ENCODE results near the gene PAN3.

DNA sequence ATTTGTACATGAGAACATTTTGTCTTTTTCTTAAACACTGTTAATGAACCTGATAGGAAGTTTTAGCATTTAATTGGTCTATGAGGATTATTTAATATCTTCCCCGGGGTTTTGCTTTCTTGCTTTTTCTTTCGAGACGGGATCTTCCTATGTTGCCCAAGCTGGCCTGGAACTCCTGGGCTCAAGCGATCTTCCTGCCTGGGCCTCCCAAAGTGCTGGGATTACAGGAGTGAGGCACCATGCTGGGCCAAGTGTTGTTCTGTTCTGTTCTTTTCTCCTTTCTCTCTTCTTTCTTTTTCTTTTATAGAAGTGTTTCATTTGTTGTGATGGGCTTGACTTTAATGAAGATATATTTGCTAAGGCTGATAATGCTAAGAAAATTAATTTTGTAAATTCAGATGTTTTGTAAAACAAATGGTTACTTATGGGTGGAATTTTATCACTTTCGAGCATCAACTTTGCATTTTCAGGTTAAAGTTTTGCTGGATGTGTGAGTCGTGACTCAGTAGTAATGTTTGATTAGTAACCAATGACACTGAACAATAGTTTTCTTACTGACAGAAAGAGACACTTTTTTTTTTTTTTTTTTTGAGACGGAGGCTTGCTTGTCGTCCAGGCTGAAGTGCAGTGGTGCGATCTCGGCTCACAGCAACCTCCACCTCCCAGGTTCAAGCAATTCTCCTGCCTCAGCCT lies 2.2 kb downstream of the PAN3 start:
- TF ChIP-seq, protein P1, sequence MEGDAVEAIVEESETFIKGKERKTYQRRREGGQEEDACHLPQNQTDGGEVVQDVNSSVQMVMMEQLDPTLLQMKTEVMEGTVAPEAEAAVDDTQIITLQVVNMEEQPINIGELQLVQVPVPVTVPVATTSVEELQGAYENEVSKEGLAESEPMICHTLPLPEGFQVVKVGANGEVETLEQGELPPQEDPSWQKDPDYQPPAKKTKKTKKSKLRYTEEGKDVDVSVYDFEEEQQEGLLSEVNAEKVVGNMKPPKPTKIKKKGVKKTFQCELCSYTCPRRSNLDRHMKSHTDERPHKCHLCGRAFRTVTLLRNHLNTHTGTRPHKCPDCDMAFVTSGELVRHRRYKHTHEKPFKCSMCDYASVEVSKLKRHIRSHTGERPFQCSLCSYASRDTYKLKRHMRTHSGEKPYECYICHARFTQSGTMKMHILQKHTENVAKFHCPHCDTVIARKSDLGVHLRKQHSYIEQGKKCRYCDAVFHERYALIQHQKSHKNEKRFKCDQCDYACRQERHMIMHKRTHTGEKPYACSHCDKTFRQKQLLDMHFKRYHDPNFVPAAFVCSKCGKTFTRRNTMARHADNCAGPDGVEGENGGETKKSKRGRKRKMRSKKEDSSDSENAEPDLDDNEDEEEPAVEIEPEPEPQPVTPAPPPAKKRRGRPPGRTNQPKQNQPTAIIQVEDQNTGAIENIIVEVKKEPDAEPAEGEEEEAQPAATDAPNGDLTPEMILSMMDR (IDR thresholded peaks at IDR 0.05): no peak
- no peak for TF ChIP-seq EP300 (IDR thresholded peaks at IDR 0.05)
- TF ChIP-seq POLR2A (IDR thresholded peaks at IDR 0.05): no peak
